ENCODE results near the gene KCNJ14. TPM values are rescaled to one million over a fixed set of nuclear protein-coding genes. Genes with fewer than 3 reads are reported as not detected.

The KCNJ14 gene
- total RNA-seq (2014; rRNA removed; shearing (Covaris generic)), result 0.31 TPM in 1 of 2 replicates, not detected in the other

GRCh38 chr19:48455171-48455907, at the start of gene KCNJ14:
KCNJ14 (plus strand) TSS chr19:48455574; CDS start chr19:48461725, 6,151 bp downstream.
- in situ Hi-C loops (cut with HindIII; ENCODE audit: low sequenced_read_pairs), result no loop called here
- peak; percentile 23 for DNase-seq (ENCODE audit: low spot score)

GRCh38 chr19:48405850-48406249, 49.5 kb upstream of the KCNJ14 start:
- DNase-seq (ENCODE audit: low spot score), result no peak
- in situ Hi-C loops (cut with HindIII; ENCODE audit: low sequenced_read_pairs), result no loop called here

DNA sequence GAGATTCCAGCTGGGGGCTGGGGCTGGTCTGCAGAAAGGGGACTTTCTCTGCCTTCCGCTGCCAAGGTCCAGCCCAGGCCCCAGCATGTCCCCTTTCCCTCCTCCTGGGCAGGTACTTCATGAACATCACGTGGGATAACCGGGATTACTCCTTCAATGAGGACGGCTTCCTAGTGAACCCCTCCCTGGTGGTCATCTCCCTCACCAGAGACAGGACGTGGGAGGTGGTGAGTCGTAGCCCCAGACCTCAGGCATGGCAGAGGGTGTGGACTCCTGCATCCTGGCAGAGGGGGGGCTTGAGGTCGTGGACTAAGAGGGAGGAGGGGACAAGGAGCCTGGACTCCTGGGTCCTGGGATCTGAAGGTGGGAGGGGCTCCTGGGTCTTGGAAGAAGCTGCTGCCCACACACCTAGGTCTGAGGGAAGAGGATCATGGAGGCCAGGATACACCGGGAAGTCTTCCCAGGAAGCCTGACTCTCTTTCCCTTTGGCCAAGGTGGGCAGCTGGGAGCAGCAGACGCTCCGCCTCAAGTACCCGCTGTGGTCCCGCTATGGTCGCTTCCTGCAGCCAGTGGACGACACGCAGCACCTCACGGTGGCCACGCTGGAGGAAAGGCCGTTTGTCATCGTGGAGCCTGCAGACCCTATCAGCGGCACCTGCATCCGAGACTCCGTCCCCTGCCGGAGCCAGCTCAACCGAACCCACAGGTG, 41.3 kb upstream of the KCNJ14 start:
- DNase-seq (ENCODE audit: low spot score), result no peak
- in situ Hi-C loops (cut with HindIII; ENCODE audit: low sequenced_read_pairs), result no loop called here

GRCh38 chr19:48415395-48415794, 40.0 kb upstream of the KCNJ14 start:
- DNase-seq (ENCODE audit: low spot score), result peak; percentile 23
- in situ Hi-C loops (cut with HindIII; ENCODE audit: low sequenced_read_pairs), result no loop called here

GRCh38 chr19:48415806-48416221, 39.6 kb upstream of the KCNJ14 start:
- no peak for DNase-seq (ENCODE audit: low spot score)
- in situ Hi-C loops (cut with HindIII; ENCODE audit: low sequenced_read_pairs), result no loop called here

DNA sequence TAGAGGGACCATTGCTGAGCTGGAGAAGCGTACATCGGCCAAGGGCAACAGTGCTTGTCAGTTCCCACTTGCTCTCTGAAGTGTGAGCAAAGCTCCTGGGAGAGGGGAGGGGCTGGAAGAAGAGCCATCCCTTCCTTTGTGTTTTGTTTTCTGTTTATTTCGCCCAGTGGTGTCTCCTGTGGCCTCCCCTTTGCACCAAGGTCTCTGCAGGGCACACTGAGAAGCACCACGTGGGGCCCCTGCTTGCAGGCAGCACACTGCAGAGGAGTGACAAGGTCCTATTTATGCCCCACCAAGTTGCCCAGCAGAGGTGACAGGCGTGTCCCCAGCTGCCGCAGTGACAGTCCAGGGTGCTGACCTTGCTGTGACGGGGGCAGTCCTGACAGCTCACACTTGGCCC, 38.0 kb upstream of the KCNJ14 start:
- DNase-seq (ENCODE audit: low spot score), result no peak
- in situ Hi-C loops (cut with HindIII; ENCODE audit: low sequenced_read_pairs), result no loop called here

DNA sequence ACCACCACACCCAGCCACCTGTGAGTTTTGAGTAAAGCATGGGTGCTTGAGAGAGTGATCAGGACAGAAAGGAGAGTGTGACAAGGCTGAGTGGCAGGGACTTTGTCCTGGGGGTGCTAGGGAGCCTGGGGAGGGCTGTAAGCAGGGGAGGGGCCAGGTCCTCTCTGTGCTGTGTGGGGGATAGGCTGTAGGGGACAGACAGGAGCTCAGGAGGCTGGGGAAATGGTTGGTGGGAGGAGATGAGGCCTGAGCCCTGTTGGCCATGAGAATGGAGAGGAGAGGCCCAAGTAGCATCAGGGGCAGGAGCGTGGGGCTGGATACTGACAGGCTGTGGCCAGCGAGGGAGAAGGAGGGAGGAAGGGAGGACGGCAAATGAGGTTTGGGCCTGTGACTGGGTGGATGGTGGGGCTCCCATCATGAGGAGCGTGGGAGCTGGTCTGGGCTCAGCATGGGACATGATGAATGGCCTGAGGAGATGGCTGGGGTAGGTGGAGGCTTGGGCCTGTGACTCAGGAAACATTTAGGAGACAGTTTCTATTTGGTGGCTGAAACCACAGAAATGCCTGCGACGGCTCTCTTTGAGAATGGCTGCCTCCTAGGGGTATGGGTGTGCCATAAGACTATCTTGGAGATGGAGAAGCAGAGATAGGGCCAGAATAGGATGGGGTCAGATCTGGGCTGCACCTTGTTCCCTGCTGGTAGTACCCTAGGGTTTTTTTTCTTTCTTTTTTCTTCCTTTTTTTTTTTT, 36.9 kb upstream of the KCNJ14 start:
- in situ Hi-C loops (cut with HindIII; ENCODE audit: low sequenced_read_pairs), result no loop called here
- no peak for DNase-seq (ENCODE audit: low spot score)

DNA sequence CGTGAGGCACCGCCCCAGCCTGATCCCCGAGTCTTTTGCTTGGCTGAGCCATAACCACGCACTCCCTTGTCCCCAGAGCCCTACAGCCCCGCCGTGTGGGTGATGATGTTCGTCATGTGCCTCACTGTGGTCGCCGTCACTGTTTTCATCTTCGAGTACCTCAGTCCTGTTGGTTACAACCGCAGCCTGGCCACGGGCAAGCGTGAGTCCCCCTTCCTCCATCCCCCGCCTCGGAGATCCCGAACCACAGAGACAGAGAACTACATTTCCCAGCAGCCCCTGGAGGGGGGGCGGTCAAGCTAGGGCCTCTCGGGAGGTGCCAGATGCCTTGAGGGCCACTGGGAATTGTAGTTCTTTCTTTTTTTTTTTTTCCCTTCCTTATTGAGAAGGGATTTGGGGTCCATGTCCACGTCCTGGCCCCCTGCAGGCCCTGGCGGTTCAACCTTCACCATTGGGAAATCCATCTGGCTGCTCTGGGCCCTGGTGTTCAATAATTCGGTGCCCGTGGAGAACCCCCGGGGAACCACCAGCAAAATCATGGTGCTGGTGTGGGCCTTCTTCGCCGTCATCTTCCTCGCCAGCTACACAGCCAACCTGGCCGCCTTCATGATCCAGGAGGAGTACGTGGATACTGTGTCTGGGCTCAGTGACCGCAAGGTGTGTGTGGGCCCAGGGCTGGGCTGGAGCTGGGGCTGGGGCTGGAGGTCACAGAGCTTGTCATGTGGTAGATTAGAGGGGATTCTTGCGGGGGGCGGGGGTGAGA, 36.0 kb upstream of the KCNJ14 start:
- peak; percentile 65 for DNase-seq (ENCODE audit: low spot score)
- in situ Hi-C loops (cut with HindIII; ENCODE audit: low sequenced_read_pairs), result no loop called here

- DNase-seq (ENCODE audit: low spot score), result no peak
- in situ Hi-C loops (cut with HindIII; ENCODE audit: low sequenced_read_pairs), result no loop called here
Observed at GRCh38 chr19:48421548-48421947, 33.8 kb upstream of the KCNJ14 start.

DNA sequence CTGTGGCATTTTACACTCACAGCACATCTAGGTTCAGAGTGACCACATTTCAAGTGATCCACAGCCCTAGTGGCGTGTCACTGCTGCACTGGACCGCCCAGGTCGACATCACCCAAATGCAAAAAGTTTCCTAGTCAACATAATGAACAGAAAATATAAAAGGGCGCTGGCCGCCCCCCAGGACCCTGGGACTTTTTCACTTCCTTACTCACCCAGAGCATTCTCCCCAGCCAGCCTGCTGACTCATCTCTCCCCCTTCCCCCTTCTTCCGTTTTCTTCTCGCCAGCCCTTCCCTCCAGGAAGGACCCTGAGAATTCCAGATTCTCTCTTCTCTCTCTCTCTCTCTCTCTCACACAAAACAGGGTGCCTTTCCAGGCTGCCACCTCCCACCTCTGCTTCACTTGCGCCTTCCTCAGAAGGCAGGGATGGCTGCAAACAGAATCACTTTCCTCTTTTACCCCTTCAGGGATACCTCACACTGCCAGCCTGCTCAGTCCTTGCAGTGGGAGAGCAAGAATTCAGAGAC, 30.6 kb upstream of the KCNJ14 start:
- no peak for DNase-seq (ENCODE audit: low spot score)
- in situ Hi-C loops (cut with HindIII; ENCODE audit: low sequenced_read_pairs), result no loop called here

DNA sequence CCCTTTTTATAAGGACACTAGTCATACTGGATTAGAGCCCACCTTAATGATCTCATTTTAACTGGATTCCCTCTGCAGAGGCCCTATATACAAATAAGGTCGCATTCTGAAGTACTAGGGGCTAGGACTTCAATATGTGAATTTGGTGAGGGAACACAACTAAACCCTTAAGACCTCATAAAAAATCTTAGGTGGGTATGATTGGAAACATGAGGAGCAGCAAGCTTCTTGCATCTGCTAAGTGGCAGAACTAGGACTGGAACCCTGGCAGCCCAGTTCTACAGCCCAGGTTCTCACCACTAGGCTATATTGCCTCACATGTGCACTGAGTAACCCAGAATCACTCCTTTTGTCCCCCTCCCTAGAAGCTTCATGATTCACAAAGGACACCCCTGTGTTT, 26.7 kb upstream of the KCNJ14 start:
- DNase-seq (ENCODE audit: low spot score), result no peak
- in situ Hi-C loops (cut with HindIII; ENCODE audit: low sequenced_read_pairs), result no loop called here

DNA sequence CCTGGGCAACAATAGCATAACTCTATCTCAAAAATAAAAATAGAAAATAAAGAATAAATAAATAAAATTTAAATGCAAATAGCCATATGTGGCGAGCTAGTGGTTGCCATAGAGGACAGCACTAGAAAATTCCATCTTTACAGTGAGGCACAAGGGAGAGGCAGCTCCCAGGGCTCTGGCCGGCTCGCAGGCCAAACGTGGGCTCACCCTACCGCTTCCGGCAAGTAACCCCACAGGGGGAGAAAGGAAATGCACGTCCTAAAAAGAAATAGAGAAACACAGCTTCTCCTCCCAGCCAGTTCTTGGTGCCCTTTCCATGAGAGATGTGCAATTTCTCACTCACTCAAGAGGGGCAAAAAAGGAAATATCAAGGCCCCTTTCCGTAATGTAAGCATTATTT, 22.0 kb upstream of the KCNJ14 start:
- in situ Hi-C loops (cut with HindIII; ENCODE audit: low sequenced_read_pairs), result no loop called here
- DNase-seq (ENCODE audit: low spot score), result no peak

- DNase-seq (ENCODE audit: low spot score), result no peak
Observed at GRCh38 chr19:48436586-48436985, 18.8 kb upstream of the KCNJ14 start.

GRCh38 chr19:48441360-48442050, 13.9 kb upstream of the KCNJ14 start:
- no peak for DNase-seq (ENCODE audit: low spot score)
- in situ Hi-C loops (cut with HindIII; ENCODE audit: low sequenced_read_pairs), result no loop called here

More at GRCh38 chr19:48436586-48436985, 18.8 kb upstream of the KCNJ14 start:
- in situ Hi-C loops (cut with HindIII; ENCODE audit: low sequenced_read_pairs), result no loop called here

- DNase-seq (ENCODE audit: low spot score), result no peak
- in situ Hi-C loops (cut with HindIII; ENCODE audit: low sequenced_read_pairs), result no loop called here
Observed at GRCh38 chr19:48442116-48443035, 13.0 kb upstream of the KCNJ14 start.

GRCh38 chr19:48443256-48443655, 12.1 kb upstream of the KCNJ14 start:
- DNase-seq (ENCODE audit: low spot score), result no peak
- in situ Hi-C loops (cut with HindIII; ENCODE audit: low sequenced_read_pairs), result no loop called here

- no peak for DNase-seq (ENCODE audit: low spot score)
- in situ Hi-C loops (cut with HindIII; ENCODE audit: low sequenced_read_pairs), result no loop called here
Observed at GRCh38 chr19:48443731-48444128, 11.6 kb upstream of the KCNJ14 start.
